ENCODE measurements around the gene SLC35G4.
"Not testable (repeated sequence)": the region's sequence is repeated elsewhere in the genome, so short reads cannot be mapped to it uniquely, and the experiment has no call there.

SLC35G4 gene

GRCh38 chr18:11613073-11613472 lies 3.7 kb downstream of the SLC35G4 start:
- in situ Hi-C loops (cut with HindIII; ENCODE audit: low sequenced_read_pairs), result not testable (repeated sequence)

- in situ Hi-C loops (cut with HindIII; ENCODE audit: low sequenced_read_pairs), result not testable (repeated sequence)
Observed at GRCh38 chr18:11613611-11614010, 4.2 kb downstream of the SLC35G4 start.

- in situ Hi-C loops (cut with HindIII; ENCODE audit: low sequenced_read_pairs), result not testable (repeated sequence)
Observed at GRCh38 chr18:11614042-11614441, 4.6 kb downstream of the SLC35G4 start.

- in situ Hi-C loops (cut with HindIII; ENCODE audit: low sequenced_read_pairs), result not testable (repeated sequence)
Observed at GRCh38 chr18:11614981-11615380, 5.6 kb downstream of the SLC35G4 start.

- in situ Hi-C loops (cut with HindIII; ENCODE audit: low sequenced_read_pairs), result not testable (repeated sequence)
Observed at GRCh38 chr18:11647310-11647709, 37.9 kb downstream of the SLC35G4 start.

- in situ Hi-C loops (cut with HindIII; ENCODE audit: low sequenced_read_pairs), result not testable (repeated sequence)
Observed at GRCh38 chr18:11647804-11648203, 38.4 kb downstream of the SLC35G4 start.

GRCh38 chr18:11649839-11650238 lies 40.4 kb downstream of the SLC35G4 start:
- in situ Hi-C loops (cut with HindIII; ENCODE audit: low sequenced_read_pairs), result no loop called here

GRCh38 chr18:11651899-11652298 lies 42.5 kb downstream of the SLC35G4 start:
- in situ Hi-C loops (cut with HindIII; ENCODE audit: low sequenced_read_pairs), result no loop called here

GRCh38 chr18:11653521-11653920 lies 44.1 kb downstream of the SLC35G4 start:
- in situ Hi-C loops (cut with HindIII; ENCODE audit: low sequenced_read_pairs), result no loop called here

- in situ Hi-C loops (cut with HindIII; ENCODE audit: low sequenced_read_pairs), result no loop called here
Observed at GRCh38 chr18:11654736-11655605, 45.6 kb downstream of the SLC35G4 start.

- in situ Hi-C loops (cut with HindIII; ENCODE audit: low sequenced_read_pairs), result no loop called here
Observed at GRCh38 chr18:11655606-11655932, 46.2 kb downstream of the SLC35G4 start.

- in situ Hi-C loops (cut with HindIII; ENCODE audit: low sequenced_read_pairs), result no loop called here
Observed at GRCh38 chr18:11657152-11657551, 47.8 kb downstream of the SLC35G4 start.

- in situ Hi-C loops (cut with HindIII; ENCODE audit: low sequenced_read_pairs), result no loop called here
Observed at GRCh38 chr18:11657554-11657953, 48.2 kb downstream of the SLC35G4 start.

GRCh38 chr18:11658019-11658418 lies 48.6 kb downstream of the SLC35G4 start:
- in situ Hi-C loops (cut with HindIII; ENCODE audit: low sequenced_read_pairs), result no loop called here

GRCh38 chr18:11658989-11659388 lies 49.6 kb downstream of the SLC35G4 start:
- in situ Hi-C loops (cut with HindIII; ENCODE audit: low sequenced_read_pairs), result no loop called here

Data from DLD1 (cell line).